Activated T-cell treated with anti-CD3 and anti-CD28 coated beads for 24 hours (primary cell): Measurements from ENCODE around the gene CD3D.
A peak's percentile ranks its signal among the peaks of the same experiment; 100 is the strongest.
"Not testable (repeated sequence)": the region's sequence is repeated elsewhere in the genome, so short reads cannot be mapped to it uniquely, and the experiment has no call there.

Source experiments
- DNase-seq: peaks from one replicate; pipeline ENCODE4 v3.0.0-alpha.2; 2020; ENCODE audit warnings: low read depth

CD3D gene

DNA sequence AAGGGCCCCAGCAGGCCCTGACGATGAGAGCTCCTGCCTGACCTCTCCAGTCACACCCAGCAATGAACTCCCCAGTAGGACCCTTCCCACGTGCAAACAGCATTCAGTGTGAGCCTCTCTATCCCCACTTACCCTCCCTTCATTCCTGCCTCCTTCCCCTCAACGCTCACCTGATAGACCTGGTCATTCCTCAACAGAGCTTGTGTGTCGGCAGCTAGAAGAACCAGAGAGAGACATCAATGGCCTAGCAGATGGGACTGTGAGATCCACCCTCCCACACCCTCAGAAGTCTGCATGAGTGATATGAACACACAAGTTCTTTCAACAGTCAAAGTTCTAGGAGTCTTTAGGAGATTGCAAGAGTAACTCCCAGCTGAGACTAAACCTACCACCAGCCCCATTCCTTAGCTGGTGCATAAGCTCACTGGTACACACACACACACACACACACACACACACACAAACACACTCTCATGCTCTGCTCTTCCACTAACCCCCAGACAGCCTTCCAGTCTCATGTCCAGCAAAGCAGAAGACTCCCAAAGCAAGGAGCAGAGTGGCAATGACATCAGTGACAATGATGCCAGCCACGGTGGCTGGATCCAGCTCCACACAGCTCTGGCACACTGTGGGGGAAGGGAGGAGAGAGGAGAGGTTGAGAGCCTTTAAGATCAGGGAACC, 3.1 kb downstream of the CD3D start:
- DNase-seq = no peak

DNA sequence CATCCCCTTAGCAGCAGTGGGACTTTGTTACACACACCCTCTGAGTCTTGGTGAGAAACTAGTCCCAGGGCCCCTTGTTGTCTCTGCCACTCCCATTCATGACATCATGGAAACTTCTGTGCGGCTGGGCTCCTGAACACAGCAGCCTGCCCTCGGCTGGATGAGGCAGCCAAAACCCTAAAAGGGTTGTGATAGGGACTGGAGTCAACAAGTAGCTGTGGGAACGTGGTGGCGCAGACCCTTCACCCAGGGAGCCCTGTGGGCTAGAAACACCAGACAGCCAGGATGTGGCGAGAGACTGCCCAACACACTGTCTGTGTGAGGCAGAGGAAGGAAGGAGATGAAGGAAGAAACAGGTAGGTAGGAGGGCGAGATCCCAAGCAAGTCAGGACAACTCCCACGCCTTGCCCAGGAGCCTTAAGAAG, 3.9 kb downstream of the CD3D start:
- DNase-seq = peak; percentile 83

DNA sequence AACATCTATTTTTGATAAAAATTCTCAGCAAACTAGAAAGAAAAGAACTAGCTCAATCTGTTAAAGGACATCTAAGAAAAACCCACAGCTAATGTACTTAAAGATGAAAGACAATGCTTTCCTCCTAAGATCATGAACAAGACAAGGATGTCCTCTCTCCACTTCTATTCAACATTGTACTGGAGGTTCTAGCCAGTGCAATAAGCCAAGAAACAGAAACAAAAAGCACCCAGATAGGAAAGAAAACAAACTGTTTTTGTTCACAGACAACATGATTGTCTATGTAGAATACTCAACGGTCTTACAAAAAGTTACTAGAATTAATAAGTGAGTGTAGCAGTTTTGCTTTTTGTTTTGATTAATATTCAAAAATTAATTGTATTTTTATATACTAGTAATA, 7.8 kb downstream of the CD3D start:
- no peak for DNase-seq

DNA sequence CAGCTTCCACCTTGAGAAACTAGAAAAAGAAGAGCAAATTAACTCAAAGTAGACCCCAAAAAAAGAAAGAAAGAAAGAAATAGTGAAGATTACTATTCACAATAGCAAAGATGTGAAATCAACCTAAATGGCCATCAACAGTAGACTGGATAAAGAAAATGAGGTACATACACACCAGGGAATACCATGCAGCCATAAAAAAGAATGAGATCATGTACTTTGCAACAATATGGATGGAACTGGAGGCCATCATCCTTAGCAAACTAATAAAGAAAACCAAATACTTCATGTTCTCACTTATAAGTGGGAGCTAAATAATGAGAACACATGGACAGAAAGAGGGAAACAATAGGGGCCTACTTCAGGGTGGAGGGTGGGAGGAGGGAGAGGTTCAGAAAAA, 13.8 kb downstream of the CD3D start:
- DNase-seq = no peak

DNA sequence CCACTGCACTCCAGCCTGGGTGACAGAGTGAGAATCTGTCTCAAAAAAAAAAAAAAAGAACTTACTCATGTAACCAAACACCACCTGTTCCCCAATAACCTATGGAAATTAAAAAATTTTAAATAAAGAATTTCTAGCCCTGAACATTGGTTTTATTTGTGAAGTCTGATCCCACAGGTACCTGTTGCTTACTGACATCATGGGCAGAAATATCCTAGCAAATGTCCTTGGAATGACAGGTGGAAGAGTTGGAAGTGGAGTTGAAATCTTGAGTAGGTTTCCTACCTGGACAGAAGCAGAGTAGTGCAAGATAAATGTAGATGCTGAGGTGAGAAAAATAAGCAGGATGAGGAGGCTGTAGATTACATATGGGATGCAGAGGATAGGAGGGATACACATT, 17.2 kb downstream of the CD3D start:
- DNase-seq = no peak

DNA sequence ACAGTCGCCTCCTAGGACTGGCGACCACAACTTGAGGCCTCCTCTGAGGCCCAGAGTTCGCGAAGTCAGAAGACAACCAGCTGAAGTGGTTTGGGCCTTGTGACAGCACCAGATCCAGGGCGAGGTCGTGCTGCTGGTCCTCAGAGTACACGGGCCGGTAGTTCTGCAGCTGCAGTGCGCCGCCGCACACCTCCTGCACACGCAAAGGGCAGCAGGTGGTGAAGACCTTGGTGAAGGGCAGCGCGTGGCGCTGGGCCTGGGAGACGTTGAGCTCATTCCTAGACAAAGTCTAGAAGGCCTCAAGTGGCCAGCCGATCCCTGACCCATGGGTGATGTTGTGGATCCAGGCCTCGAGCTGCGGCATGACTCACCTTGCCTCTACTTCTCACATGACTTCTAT, 19.8 kb downstream of the CD3D start:
- DNase-seq = no peak

DNA sequence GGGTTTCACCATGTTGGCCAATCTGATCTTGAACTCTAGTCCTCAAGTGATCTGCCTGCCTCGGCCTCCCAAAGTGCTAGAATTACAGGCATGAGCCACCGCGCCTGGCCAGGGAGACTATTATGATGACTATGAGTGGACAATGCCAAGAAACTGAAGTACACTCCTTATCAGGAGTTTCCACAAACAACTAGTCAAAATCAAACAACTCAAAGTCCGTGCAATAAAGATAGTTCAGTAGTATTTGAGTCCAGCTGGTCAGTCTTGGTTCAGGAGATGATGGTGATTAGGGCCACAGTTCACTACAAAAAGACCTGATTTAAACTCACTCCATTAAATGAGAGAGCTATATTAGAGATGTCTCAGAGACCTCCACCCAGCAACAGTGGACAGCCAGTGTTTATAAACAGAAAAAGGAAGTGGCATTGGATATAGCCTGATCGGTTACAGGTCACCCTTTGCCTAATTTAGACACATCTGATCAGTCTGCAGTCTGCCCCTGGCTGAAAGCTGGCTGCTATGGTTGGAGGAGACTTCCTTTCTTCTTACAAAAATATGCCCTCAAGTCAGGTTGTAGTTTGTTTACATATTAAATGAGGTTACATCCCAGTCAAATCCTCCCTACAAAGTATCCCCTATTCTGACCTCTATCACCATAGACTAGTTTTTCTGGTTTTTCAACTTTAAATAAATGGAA, 21.0 kb downstream of the CD3D start:
- no peak for DNase-seq

DNA sequence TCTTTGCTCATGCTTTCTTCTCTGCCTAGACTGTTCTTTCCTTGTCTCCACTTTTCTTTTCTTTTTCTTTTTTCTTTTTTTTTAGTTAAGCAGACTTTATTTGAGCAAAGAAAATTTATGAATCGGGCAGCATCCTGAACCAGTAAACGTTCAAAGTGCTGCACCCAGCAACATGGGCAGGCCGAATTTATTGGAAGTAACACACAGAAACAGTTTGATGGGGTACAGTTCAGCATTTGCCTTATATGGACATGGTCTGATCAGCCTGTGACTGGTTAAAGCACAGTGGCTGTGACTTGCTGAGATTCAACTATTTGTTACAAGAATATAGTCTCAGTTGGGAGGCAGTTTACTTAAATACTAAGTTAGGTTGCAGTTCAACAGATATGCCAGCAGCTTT, 22.0 kb downstream of the CD3D start:
- no peak for DNase-seq

DNA sequence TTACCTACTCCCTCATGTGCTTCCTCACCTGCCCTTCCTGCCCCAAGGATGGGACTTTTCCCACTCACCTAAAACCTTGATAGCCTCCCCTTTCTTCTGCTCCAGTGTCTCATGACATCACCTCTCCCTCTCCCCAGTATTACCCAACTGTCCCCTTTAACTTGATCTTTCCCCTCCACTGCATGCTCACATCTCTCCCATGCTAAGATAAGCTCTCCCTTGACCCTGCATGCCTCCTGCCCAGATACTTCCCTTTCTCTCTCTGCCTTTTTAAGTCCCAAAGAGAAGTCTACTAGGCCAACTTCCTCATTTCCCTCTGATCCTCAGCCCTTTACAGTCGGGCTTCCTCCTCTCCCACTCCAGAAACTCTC, 23.2 kb downstream of the CD3D start:
- DNase-seq = no peak

DNA sequence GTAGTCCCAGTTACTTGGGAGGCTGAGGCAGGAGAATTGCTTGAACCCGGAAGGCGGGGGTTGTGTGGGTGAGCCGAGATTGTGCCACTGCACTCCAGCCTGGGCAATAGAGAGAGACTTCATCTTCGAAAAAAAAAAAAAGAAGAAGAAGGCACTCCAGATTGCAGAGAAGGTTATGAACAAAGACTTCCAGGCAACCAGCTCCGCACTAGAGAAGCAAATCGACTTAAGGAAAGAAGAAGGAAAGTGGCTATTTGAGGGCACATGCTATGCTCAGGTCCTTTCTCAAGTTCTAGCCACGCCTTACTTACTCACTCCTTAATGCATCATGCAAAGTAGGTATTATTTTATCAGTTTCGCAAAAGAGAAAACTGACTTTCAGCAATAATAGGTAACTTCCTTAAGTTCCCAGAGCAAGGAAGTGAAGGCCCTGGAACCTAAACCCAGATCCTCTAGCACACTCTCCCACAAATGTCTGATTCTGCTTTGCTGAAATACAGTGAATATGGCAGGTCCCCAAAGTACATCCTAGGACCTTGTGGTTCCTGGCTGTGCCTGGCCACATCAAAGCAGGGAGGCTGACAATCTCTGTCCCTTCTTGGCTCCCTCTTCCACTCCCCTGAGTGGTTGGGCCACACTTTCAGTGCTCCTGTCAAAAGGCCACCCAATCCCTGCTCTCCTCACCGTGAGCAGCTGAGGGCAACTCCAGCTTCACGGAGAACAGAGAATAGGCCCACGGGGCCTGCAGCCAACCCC, 23.7 kb downstream of the CD3D start:
- no peak for DNase-seq

DNA sequence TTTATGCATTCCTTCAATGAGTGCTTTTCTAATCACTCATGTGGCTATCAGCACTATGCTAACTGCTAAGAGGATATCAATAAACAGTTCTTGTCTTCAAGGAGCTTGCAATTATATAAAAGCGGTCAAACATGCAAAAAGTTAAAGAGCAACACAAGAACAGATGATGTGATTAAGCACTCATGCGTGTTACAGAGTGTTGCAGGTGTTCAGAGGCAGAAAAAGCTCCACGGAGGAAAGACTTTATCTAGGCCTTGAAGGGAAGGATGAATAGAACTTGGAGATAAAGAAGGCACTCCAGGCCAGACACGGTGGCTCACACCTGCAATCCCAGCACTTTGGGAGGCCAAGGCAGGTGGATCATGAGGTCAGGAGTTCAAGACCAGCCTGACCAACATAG, 24.4 kb downstream of the CD3D start:
- DNase-seq = no peak

DNA sequence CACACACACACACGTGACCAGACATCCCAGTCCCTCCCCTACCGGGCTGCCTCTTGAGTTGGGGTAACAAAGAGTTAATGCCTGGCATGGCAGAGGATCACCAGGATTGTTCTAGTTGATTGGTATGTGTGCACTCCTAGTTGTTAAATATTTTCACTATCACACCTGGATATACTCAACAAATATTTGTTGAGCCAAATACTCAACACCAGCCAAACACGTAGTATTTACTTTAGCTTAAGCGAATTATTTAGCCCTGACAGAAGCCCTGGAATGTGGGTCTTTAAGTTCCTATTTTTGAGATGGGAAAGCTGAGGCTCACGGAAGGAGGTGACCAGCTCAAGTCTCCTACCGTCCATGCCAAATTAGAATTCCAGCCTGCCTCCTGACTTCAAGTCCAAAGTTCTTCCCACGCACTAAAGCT, 27.5 kb downstream of the CD3D start:
- no peak for DNase-seq

DNA sequence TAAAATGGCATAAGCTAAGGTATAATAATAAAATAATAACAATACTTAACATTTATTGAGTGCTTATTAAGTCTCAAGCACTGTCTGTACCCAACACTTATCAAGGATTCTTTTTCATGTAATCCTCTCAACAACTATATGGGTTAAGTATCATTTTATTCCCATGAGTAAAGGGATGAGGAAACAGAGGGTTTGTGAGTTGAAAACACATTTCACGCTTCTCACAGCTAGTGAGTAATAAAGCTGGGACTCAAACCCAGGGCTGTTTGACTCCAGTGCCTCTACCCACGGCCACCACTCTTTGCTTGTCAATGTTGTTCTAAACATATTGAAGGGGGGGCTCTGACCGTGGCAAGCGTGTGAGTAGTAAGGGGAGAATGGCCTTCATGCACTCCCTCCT, 29.3 kb downstream of the CD3D start:
- no peak for DNase-seq

DNA sequence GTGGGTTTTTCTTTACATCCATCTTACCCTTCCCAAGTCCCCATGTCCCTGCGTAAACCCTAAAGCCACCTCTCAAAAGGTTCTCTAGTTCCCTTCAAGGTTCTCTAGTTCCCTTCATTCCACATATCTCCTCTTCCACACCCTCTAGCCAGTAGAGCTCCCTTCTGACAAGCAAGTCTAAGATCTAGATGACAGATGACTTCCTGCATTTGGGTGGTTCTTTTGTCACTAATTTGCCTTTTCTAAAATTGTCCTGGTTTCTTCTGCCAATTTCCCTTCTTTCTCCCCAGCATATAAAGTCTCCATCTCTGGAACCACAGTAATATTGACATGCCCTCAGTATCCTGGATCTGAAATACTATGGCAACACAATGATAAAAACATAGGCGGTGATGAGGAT, 30.2 kb downstream of the CD3D start:
- DNase-seq = no peak

DNA sequence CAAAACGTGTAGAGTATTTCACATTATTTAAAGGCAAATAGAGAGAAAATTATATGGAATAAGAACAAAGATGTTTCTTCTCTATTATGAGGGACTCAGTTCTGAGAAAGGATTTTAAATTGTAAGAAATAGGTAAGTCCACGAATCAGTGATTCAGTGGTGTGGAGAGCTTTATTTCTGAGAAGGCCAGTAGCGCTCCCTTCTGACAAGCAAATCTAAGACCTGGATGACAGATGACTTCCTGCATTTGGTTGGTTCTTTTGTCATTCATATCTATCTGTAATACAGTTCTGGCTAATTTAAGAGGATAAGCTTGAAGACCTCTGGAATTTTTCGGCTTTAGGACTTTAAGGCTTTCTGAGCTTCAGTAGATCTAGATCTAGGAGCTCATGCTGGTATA, 31.0 kb downstream of the CD3D start:
- DNase-seq = no peak

DNA sequence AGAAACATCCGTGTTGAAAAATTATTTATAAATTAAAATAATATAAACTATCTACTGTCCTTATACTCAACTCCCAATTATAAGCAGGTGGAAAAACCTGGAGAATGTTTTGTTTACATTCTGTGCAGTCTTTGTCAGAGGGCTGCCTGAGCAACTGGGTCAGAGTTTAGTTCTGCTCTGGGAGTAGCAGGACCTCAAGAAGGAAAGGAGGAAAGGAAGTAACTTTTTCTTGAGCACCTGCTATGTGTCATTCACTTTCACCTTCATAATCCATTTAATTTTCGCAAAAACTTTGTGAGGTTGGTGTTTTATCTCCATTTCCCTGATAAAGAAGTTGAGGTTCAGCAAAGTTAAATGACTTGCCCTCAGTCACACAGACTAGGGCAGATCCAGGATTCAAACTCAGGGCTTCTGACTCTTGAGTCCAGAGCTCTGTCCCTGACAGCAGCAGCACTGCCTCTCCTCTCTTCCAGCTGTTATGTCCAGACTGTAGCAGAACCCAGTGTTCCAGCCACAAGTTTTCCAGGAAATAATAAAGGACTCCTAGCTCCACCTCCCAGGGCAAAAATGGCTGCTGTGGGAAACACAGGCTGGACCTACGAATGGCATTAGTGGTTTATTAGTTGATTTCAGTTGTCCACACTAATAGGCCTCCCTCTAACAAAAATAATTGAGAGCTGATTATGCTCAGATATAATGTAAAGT, 31.6 kb downstream of the CD3D start:
- DNase-seq = no peak

DNA sequence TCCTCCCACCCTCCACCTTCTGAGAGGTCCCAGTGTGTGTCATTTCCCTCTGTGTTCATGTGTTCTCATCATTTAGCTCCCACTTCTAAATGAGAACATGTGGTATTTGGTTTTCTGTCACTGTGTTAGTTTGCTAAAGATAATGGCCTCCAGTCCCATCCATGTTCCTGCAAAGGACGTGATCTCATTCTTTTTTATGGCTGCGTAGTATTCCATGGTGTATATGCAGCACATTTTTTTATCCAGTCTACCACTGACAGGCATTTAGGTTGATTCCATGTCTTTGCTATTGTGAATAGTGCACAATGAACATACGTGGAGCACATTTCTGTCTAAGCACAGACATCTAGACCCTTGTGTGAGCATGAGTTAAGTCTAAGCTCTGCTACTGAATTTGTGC, 32.2 kb downstream of the CD3D start:
- DNase-seq = no peak

DNA sequence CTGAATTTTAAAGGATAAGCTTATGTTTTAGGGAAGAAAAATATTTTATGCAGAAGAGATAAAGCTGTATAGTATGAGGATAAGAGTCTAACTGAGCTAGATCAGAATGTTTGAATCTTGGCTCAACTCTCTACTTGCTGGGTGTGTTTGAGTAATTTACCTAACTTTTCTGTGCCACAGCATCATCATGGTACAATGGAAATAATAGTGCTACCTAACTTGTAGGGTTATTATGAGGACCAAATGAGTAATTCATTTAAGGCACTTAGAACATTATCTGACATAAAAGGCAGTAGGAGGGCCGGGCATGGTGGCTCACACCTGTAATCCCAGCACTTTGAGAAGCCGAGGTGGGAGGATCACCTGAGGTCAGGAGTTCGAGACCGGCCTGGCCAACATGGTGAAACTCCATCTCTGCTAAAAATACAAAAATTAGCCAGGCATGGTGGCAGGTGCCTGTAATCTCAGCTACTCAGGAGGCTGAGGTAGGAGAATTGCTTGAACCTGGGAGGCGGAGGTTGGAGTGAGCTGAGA, 33.4 kb downstream of the CD3D start:
- DNase-seq = not testable (repeated sequence)

DNA sequence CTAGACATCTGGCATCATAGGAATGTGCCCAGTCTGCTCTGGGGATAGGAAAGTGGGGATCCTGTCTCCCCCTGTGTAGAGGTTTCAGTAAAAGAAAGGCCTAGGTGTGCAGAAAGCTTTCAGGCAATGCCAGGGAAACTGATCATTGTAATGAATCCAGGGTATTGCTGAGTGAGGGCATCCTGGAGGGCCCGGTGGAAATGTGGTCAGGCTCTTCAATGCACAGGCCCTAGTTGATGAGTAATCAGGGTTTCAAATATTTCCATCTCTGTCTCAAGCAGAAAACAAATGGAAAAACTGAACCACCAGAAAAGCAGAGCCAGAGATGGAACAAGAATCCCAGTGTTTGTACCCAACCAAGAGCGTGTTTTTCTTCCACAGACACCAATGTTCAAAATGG, 35.9 kb downstream of the CD3D start:
- peak; percentile 41 for DNase-seq

DNA sequence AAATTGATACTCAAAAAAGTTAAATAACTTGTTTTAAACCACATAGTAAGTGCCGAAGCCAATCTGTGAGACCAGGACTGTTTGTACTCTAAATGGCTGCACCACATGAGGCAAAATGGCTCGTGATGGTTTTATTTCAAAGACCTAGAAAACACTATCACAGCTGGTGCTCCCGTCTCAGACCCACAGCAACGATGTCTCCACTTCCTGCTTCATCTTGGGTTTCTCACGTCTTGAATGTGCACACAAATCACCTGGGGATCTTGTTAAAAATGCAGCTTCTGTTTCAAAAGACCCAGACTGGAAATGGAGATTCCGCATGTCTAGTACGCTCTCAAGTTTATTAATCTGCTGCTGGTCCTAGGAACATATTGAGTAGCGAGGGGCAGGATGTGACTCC, 36.8 kb downstream of the CD3D start:
- peak; percentile 23 for DNase-seq

DNA sequence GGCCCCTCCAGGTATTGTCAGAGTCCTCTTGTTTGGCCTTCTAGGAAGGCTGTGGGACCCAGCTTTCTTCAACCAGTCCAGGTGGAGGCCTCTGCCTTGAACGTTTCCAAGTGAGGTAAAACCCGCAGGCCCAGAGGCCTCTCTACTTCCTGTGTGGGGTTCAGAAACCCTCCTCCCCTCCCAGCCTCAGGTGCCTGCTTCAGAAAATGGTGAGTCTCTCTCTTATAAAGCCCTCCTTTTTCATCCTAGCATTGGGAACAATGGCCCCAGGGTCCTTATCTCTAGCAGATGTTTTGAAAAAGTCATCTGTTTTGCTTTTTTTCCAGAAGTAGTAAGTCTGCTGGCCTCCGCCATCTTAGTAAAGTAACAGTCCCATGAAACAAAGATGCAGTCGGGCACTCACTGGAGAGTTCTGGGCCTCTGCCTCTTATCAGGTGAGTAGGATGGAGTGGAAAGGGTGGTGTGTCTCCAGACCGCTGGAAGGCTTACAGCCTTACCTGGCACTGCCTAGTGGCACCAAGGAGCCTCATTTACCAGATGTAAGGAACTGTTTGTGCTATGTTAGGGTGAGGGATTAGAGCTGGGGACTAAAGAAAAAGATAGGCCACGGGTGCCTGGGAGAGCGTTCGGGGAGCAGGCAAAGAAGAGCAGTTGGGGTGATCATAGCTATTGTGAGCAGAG, 37.8 kb downstream of the CD3D start, which contains the start of gene CD3E:
CD3E (plus strand) TSS at position 163 of the 681 bp plus-strand sequence; CDS start at position 386, 223 bp downstream.
- peak; percentile 52 for DNase-seq

DNA sequence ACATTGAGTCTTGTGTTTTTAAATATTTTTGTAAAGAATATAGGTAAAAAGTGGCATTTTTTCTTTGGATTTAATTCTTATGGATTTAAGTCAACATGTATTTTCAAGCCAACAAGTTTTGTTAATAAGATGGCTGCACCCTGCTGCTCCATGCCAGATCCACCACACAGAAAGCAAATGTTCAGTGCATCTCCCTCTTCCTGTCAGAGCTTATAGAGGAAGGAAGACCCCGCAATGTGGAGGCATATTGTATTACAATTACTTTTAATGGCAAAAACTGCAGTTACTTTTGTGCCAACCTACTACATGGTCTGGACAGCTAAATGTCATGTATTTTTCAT, 38.3 kb downstream of the CD3D start:
- no peak for DNase-seq
